CD14-positive monocyte (primary cell): ENCODE data around the gene COQ9. TPM values are rescaled to one million over a fixed set of nuclear protein-coding genes. Genes with fewer than 3 reads are reported as not detected.
A peak's percentile ranks its signal among the peaks of the same experiment; 100 is the strongest.

Source experiments
- DNase-seq, 3 donors: peaks; one replicate each; pipeline ENCODE4 v3.0.0-alpha.2; 2011 to 2022
- H2AFZ ChIP-seq: 2 replicates; pipeline ENCODE4 v1.6.0; 2012; ENCODE audit warnings: mild to moderate bottlenecking, low read depth, low read length, inconsistent platforms; ENCODE audit not compliant: insufficient read depth, poor library complexity, severe bottlenecking
- H3K27ac ChIP-seq, 2 donors: 1 replicate in 1 of 2; 2 replicates in 1 of 2; pipeline ENCODE4 v1.5.1; 2012 to 2013; ENCODE audit warnings: low read length in 2 of 2, control low read depth in 1 of 2, inconsistent platforms in 1 of 2, low read depth in 1 of 2, mild to moderate bottlenecking in 1 of 2
- H3K27me3 ChIP-seq, 2 donors: one replicate each; pipeline versions ENCODE4 v1.6.0 to v1.6.1; 2011 to 2013; ENCODE audit warnings: low read length in 2 of 2; ENCODE audit not compliant: control insufficient read depth in 2 of 2, insufficient read depth in 2 of 2
- H3K36me3 ChIP-seq, 2 donors: replicated peaks in 1 of 2; 1 replicate in 1 of 2; 2 replicates in 1 of 2; pipeline versions ENCODE4 v1.5.1 to v1.6.1; 2012 to 2013; ENCODE audit warnings: low read length in 2 of 2, control low read depth in 1 of 2, inconsistent platforms in 1 of 2, mild to moderate bottlenecking in 1 of 2; ENCODE audit not compliant: insufficient read depth in 2 of 2, control insufficient read depth in 1 of 2
- H3K4me1 ChIP-seq, 2 donors: 1 replicate in 1 of 2; 2 replicates in 1 of 2; pipeline versions ENCODE4 v1.5.1 to v1.6.1; 2012 to 2013; ENCODE audit warnings: low read length in 2 of 2, control low read depth in 1 of 2, inconsistent platforms in 1 of 2, mild to moderate bottlenecking in 1 of 2, moderate library complexity in 1 of 2; ENCODE audit not compliant: insufficient read depth in 2 of 2, control insufficient read depth in 1 of 2
- H3K4me2 ChIP-seq: replicated peaks from 2 replicates; pipeline ENCODE3; 2012; ENCODE audit warnings: low read length, moderate library complexity, mild to moderate bottlenecking; ENCODE audit not compliant: poor library complexity, severe bottlenecking; ENCODE audit errors: extremely low read depth
- H3K4me3 ChIP-seq, 3 experiments: fragments of 200-600 bp in 1 of 3; sonication (generic) in 1 of 3; replicated peaks in 1 of 3; 1 replicate in 2 of 3; 2 replicates in 1 of 3; pipeline ENCODE4 v1.5.1; 2011 to 2013; ENCODE audit warnings: low read length in 3 of 3, mild to moderate bottlenecking in 3 of 3, control low read depth in 2 of 3, low read depth in 2 of 3, inconsistent platforms in 1 of 3, moderate library complexity in 1 of 3
- H3K79me2 ChIP-seq: 2 replicates; pipeline ENCODE4 v1.6.0; 2012; ENCODE audit warnings: mild to moderate bottlenecking, control low read depth, inconsistent platforms, low read length, moderate library complexity; ENCODE audit not compliant: insufficient read depth
- H3K9ac ChIP-seq: 2 replicates; pipeline ENCODE4 v1.6.0; 2017; ENCODE audit warnings: low read length, mild to moderate bottlenecking; ENCODE audit not compliant: insufficient read depth, poor library complexity, severe bottlenecking
- H3K9me3 ChIP-seq, 2 donors: replicated peaks in 1 of 2; 1 replicate in 1 of 2; 2 replicates in 1 of 2; pipeline versions ENCODE4 v1.5.1 to v1.6.1; 2012 to 2013; ENCODE audit warnings: low read length in 2 of 2, control low read depth in 1 of 2; ENCODE audit not compliant: control insufficient read depth in 1 of 2, insufficient read depth in 1 of 2
- H4K20me1 ChIP-seq: 2 replicates; pipeline ENCODE4 v1.6.0; 2012; ENCODE audit warnings: mild to moderate bottlenecking, low read length, control low read depth, moderate library complexity; ENCODE audit not compliant: insufficient read depth
- H3K27ac Mint-ChIP-seq, 7 donors: one replicate each; pipeline ENCODE4 v1.8.0; 2020; ENCODE audit warnings: mild to moderate bottlenecking in 7 of 7, mixed read lengths in 7 of 7, moderate library complexity in 6 of 7, inconsistent platforms in 2 of 7
- H3K27me3 Mint-ChIP-seq, 3 donors: one replicate each; pipeline ENCODE4 v1.8.0; 2021 to 2022; ENCODE audit warnings: low read depth in 3 of 3, mild to moderate bottlenecking in 3 of 3, mixed read lengths in 3 of 3, moderate library complexity in 3 of 3, inconsistent platforms in 1 of 3
- H3K36me3 Mint-ChIP-seq, 2 donors: one replicate each; pipeline ENCODE4 v1.8.0; 2020; ENCODE audit warnings: mixed read lengths in 2 of 2, inconsistent platforms in 1 of 2, mild to moderate bottlenecking in 1 of 2
- H3K4me1 Mint-ChIP-seq: one replicate; pipeline ENCODE4 v1.8.0; 2020; ENCODE audit warnings: mild to moderate bottlenecking, mixed read lengths
- H3K4me3 Mint-ChIP-seq, 2 donors: one replicate each; pipeline ENCODE4 v1.8.0; 2020; ENCODE audit warnings: mild to moderate bottlenecking in 2 of 2, mixed read lengths in 2 of 2, moderate library complexity in 1 of 2
- H3K9me3 Mint-ChIP-seq, 7 donors: one replicate each; pipeline ENCODE4 v1.8.0; 2020 to 2022; ENCODE audit warnings: mixed read lengths in 7 of 7, mild to moderate bottlenecking in 6 of 7, moderate library complexity in 6 of 7, inconsistent platforms in 2 of 7
- CTCF ChIP-seq: fragments of 200-600 bp; IDR thresholded peaks from one replicate; pipeline ENCODE4 v1.8.0; 2022; ENCODE audit warnings: antibody characterized with exemption, mild to moderate bottlenecking
- WGBS: methylation state at CpG from one replicate; pipeline ENCODE4 v1.1.5; 2013; ENCODE audit warnings: missing lambda C conversion rate; ENCODE audit not compliant: insufficient coverage; 5-methylcytosine and 5-hydroxymethylcytosine counted together
- intact Hi-C, 2 donors: fragments of 100-400 bp; cut with micrococcal nuclease; formaldehyde crosslinking; loops; one replicate each; pipeline versions ENCODE4 v1.15.0 to v1.15.1; 2023
- polyA plus RNA-seq, 3 donors: library from polyadenylated mRNA; depleted of rRNA in 1 of 3; unstranded in 2 of 3; stranded (reverse) in 1 of 3; fragments of 300-500 nt in 2 of 3; fragments of >200 nt in 1 of 3; fragmentation: Illumina TruSeq in 2 of 3; gene quantifications; 1 replicate in 2 of 3; 2 replicates in 1 of 3; pipeline ENCODE4 v1.2.3, GENCODE V29; 2012 to 2021

Gene COQ9
- polyA plus RNA-seq, 3 donors, result 32.7 to 47.8 (median 38.4) TPM

GRCh38 chr16:57462978-57463362 lies 15.7 kb downstream of the COQ9 start:
- no peak for DNase-seq
- H3K27ac ChIP-seq, result peak overlapping the region in 1 of 2 donors; percentile 80
- no peaks in the 10 kb centered on the region for H3K9me3 ChIP-seq
- H4K20me1 ChIP-seq, result peaks cover 13% of the 10 kb centered on the region
- intact Hi-C loops, result loop anchor here in 1 of 2 donors (2.0 to 10.0 kb wide), 2 partner anchors 16 to 272 kb away; partner anchors contain the start of genes CIAPIN1, COQ9 and KATNB1
- Mint-ChIP-seq H3K36me3 (peaks cover 66% of the 10 kb centered on the region in 2 donors), H3K4me1 (peaks cover 22% of the 10 kb centered on the region), H3K27me3 (peaks cover 0 to 3% (median 3%) of the 10 kb centered on the region in 3 donors), H3K4me3 (peak overlapping the region; percentile 99), H3K27ac (peak overlapping the region; percentile 70 to 99 (median 97)), H3K9me3 (no peaks in the 10 kb centered on the region)
- H2AFZ ChIP-seq, result peak overlapping the region; percentile 78
- H3K9ac ChIP-seq, result peak overlapping the region; percentile 69
- peaks cover 60 to 65% of the 10 kb centered on the region in 2 donors for H3K36me3 ChIP-seq
- H3K4me2 ChIP-seq, result peak overlapping the region; percentile 88
- no peaks in the 10 kb centered on the region for H3K27me3 ChIP-seq
- peaks cover 24% of the 10 kb centered on the region for H3K79me2 ChIP-seq
- no peak for TF ChIP-seq CTCF
- H3K4me3 ChIP-seq, result peak overlapping the region; percentile 53 to 85 (median 74)
- WGBS, result 0% methylated on average over 3 of the region's 16 CpGs
- H3K4me1 ChIP-seq, result peaks cover 9 to 11% of the 10 kb centered on the region in 2 donors

GRCh38 chr16:57464523-57464922 lies 17.2 kb downstream of the COQ9 start:
- no peak for DNase-seq
- H2AFZ ChIP-seq, result no peak overlapping the region
- WGBS, result no CpG with 5 or more reads among the region's 2 CpGs
- no peaks in the 10 kb centered on the region for H3K9me3 ChIP-seq
- no peaks in the 10 kb centered on the region for H3K27me3 ChIP-seq
- intact Hi-C loops, result loop anchor here in 1 of 2 donors (10.0 kb wide), 1 partner anchor 270 kb away; the partner anchor contains the start of gene KATNB1
- H3K9ac ChIP-seq, result no peak overlapping the region
- peaks cover 9 to 11% of the 10 kb centered on the region in 2 donors for H3K4me1 ChIP-seq
- H3K4me2 ChIP-seq, result no peak overlapping the region
- H3K79me2 ChIP-seq, result peaks cover 24% of the 10 kb centered on the region
- Mint-ChIP-seq H3K9me3 (no peaks in the 10 kb centered on the region), H3K27me3 (peaks cover 0 to 3% (median 2%) of the 10 kb centered on the region in 3 donors), H3K4me3 (no peak overlapping the region), H3K4me1 (peaks cover 22% of the 10 kb centered on the region), H3K36me3 (peaks cover 67 to 69% of the 10 kb centered on the region in 2 donors), H3K27ac (no peak overlapping the region)
- peaks cover 17% of the 10 kb centered on the region for H4K20me1 ChIP-seq
- peaks cover 60 to 65% of the 10 kb centered on the region in 2 donors for H3K36me3 ChIP-seq
- no peak for TF ChIP-seq CTCF
- no peak overlapping the region for H3K4me3 ChIP-seq
- no peak overlapping the region for H3K27ac ChIP-seq
